WTC11 (cell line): ENCODE results near the gene TNNT1. TPM values are rescaled to one million over a fixed set of nuclear protein-coding genes. Genes with fewer than 3 reads are reported as not detected.
A peak's percentile ranks its signal among the peaks of the same experiment; 100 is the strongest.

Experiments
- ATAC-seq: fragments of 200-7000 bp; cut with Tn5 transposase; 2 replicates; pipeline ENCODE4 v1.10.0; 2021; ENCODE audit warnings: mild to moderate bottlenecking, moderate library complexity
- CTCF ChIA-PET: fragments of 300-600 bp; sonication (Branson Sonifier 250); formaldehyde crosslinking; loops from one replicate; lab custom pipeline; 2021; ENCODE audit warnings: antibody characterized with exemption; lab: Charles Lee
- POLR2A ChIA-PET: fragments of 350-600 bp; sonication (Branson Sonifier 250); formaldehyde crosslinking; loops from one replicate; lab custom pipeline; 2021; ENCODE audit warnings: antibody characterized with exemption; lab: Charles Lee
- DNase-seq: peaks from one replicate; pipeline ENCODE4 v3.0.0; 2021; ENCODE audit warnings: low spot score
- H3K27ac Mint-ChIP-seq: 2 replicates; pipeline ENCODE4 v1.8.0; 2021; ENCODE audit warnings: mixed read lengths
- H3K27me3 Mint-ChIP-seq: 2 replicates; pipeline ENCODE4 v1.8.0; 2021; ENCODE audit warnings: low read depth, mild to moderate bottlenecking, moderate library complexity, mixed read lengths
- H3K36me3 Mint-ChIP-seq: 2 replicates; pipeline ENCODE4 v1.8.0; 2021; ENCODE audit warnings: mixed read lengths
- H3K4me1 Mint-ChIP-seq: 2 replicates; pipeline ENCODE4 v1.8.0; 2022; ENCODE audit warnings: mixed read lengths
- H3K4me3 Mint-ChIP-seq: 2 replicates; pipeline ENCODE4 v1.8.0; 2021; ENCODE audit warnings: mild to moderate bottlenecking, moderate library complexity, mixed read lengths
- H3K9me3 Mint-ChIP-seq: 2 replicates; pipeline ENCODE4 v1.8.0; 2021; ENCODE audit warnings: mixed read lengths
- ARID4B ChIP-seq: sonication (generic); formaldehyde crosslinking; IDR thresholded peaks from 2 replicates; pipeline ENCODE4 v1.8.0; 2023; ENCODE audit warnings: missing genetic modification reagents, mild to moderate bottlenecking, borderline replicate concordance
- CDX4 ChIP-seq: fragments of 250-450 bp; sonication (Bioruptor Pico); IDR thresholded peaks from 2 replicates; pipeline ENCODE4 v1.9.0; 2021; ENCODE audit warnings: moderate library complexity, mild to moderate bottlenecking, inconsistent platforms, borderline replicate concordance
- CREB1 ChIP-seq: sonication (generic); formaldehyde crosslinking; IDR thresholded peaks from 2 replicates; pipeline ENCODE4 v1.8.0; 2023; ENCODE audit warnings: mild to moderate bottlenecking, missing genetic modification reagents
- CREM ChIP-seq: sonication (generic); formaldehyde crosslinking; IDR thresholded peaks from 2 replicates; pipeline ENCODE4 v1.8.1; 2022; ENCODE audit warnings: mild to moderate bottlenecking, missing genetic modification reagents, moderate library complexity
- CTCF ChIP-seq: fragments of 200-600 bp; IDR thresholded peaks from 2 replicates; pipeline ENCODE4 v1.8.0; 2022; ENCODE audit warnings: antibody characterized with exemption
- E2F5 ChIP-seq: sonication (generic); formaldehyde crosslinking; IDR thresholded peaks from 2 replicates; pipeline ENCODE4 v1.8.1; 2022; ENCODE audit warnings: mild to moderate bottlenecking, moderate library complexity, missing genetic modification reagents
- GABPB1 ChIP-seq: sonication (generic); formaldehyde crosslinking; IDR thresholded peaks from 2 replicates; pipeline ENCODE4 v1.8.1; 2023; ENCODE audit warnings: mild to moderate bottlenecking, missing genetic modification reagents
- HMGA2 ChIP-seq: fragments of 250-450 bp; sonication (Bioruptor Pico); IDR thresholded peaks from 2 replicates; pipeline ENCODE4 v1.4.0; 2021; ENCODE audit warnings: mild to moderate bottlenecking, moderate library complexity
- JUN ChIP-seq: sonication (generic); formaldehyde crosslinking; IDR thresholded peaks from 2 replicates; pipeline ENCODE4 v1.8.0; 2023; ENCODE audit warnings: mild to moderate bottlenecking, missing genetic modification reagents
- MLX ChIP-seq: sonication (generic); formaldehyde crosslinking; IDR thresholded peaks from 2 replicates; pipeline ENCODE4 v1.8.1; 2023; ENCODE audit warnings: mild to moderate bottlenecking, missing genetic modification reagents, moderate library complexity
- NFYB ChIP-seq: sonication (generic); formaldehyde crosslinking; conservative IDR thresholded peaks from 2 replicates; pipeline ENCODE4 v1.8.0; 2022; ENCODE audit warnings: low read depth, missing genetic modification reagents
- NR2C2 ChIP-seq: sonication (generic); formaldehyde crosslinking; IDR thresholded peaks from 2 replicates; pipeline ENCODE4 v1.8.0; 2022; ENCODE audit warnings: mild to moderate bottlenecking, missing genetic modification reagents
- SMAD3 ChIP-seq: sonication (generic); formaldehyde crosslinking; IDR thresholded peaks from 2 replicates; pipeline ENCODE4 v1.8.0; 2022; ENCODE audit warnings: missing genetic modification reagents, mild to moderate bottlenecking, borderline replicate concordance
- TEAD4 ChIP-seq: sonication (generic); formaldehyde crosslinking; IDR thresholded peaks from 2 replicates; pipeline ENCODE4 v1.8.0; 2022; ENCODE audit warnings: mild to moderate bottlenecking, missing genetic modification reagents
- TP53 ChIP-seq: sonication (generic); formaldehyde crosslinking; IDR thresholded peaks from 2 replicates; pipeline ENCODE4 v1.8.1; 2023; ENCODE audit warnings: mild to moderate bottlenecking, missing genetic modification reagents
- ZBTB21 ChIP-seq: sonication (generic); formaldehyde crosslinking; IDR thresholded peaks from 2 replicates; pipeline ENCODE4 v1.8.1; 2023; ENCODE audit warnings: mild to moderate bottlenecking, missing genetic modification reagents, borderline replicate concordance
- ZNF138 ChIP-seq: sonication (generic); formaldehyde crosslinking; conservative IDR thresholded peaks from 2 replicates; pipeline ENCODE4 v1.8.1; 2022; ENCODE audit warnings: mild to moderate bottlenecking, moderate library complexity, missing genetic modification reagents
- ZNF396 ChIP-seq: fragments of 250-450 bp; sonication (Bioruptor Pico); IDR thresholded peaks from 2 replicates; pipeline ENCODE4 v1.8.0; 2021; ENCODE audit warnings: mild to moderate bottlenecking, moderate library complexity, borderline replicate concordance
- total RNA-seq: library from RNA; stranded (reverse); gene quantifications from 3 replicates; pipeline ENCODE4 v1.2.3, GENCODE V29; 2021
- TF ChIP-seq, protein P1 (sequence below): sonication (generic); formaldehyde crosslinking; IDR thresholded peaks from 2 replicates; pipeline ENCODE4 v1.8.1; 2022; ENCODE audit warnings: missing genetic modification reagents, borderline replicate concordance

The TNNT1 gene
- total RNA-seq, 1 experiment from 2014 or later: 50.6 TPM

DNA sequence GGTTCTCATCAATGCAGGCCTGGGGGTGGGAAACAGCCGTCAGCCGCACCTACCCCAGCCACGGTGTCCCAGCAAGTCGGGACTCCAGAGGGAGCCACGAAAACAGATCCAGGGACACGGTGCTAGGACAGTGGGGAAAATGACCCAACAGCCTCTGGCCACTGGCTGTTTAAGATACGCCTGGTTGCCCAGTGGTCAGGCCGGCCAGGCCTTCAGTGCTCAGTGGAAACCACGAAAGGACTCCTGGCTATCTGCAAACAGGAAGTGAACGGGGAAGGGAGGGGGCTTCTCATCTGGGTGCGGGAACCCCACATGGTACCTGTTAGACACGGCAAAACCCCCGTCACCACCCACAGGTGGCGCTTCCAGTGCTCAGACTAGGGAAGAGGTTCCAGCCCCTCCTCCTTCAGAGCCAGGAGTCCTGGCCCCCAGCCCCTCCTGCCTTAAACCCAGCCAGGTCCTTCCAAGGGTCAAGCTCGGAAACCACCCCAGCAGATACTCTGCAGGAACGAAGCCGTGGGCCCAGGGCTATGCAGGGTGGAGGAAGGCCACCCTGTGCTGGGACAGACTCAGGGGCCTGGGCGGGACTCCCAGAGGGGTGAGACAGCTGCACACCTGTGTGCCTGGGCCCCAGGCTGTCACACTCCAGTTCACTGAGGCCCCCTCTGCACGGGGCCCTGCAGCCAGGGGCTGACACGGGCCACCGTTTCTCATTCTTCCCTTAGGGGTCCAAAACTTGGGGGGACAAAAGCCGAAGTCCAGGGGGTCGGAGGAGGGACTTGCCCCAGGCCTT, 36.0 kb downstream of the TNNT1 start:
- no peak overlapping the region for H3K4me3 Mint-ChIP-seq
- H3K27ac Mint-ChIP-seq: peak overlapping the region; percentile 53; the same call in 1 of the 2 replicates
- POLR2A ChIA-PET: no interaction called here
- H3K9me3 Mint-ChIP-seq: no peaks in the 10 kb centered on the region
- ATAC-seq: peak; percentile 5; the same call in 1 of the 2 replicates
- H3K4me1 Mint-ChIP-seq: peaks cover 26% of the 10 kb centered on the region
- H3K27me3 Mint-ChIP-seq: no peaks in the 10 kb centered on the region
- TF ChIP-seq CREM (CRISPR knock-in tag) (no peak), JUN (CRISPR knock-in tag) (no peak), ZNF396 (CRISPR knock-in tag) (no peak), TEAD4 (CRISPR knock-in tag) (no peak), SMAD3 (CRISPR knock-in tag) (no peak), NR2C2 (CRISPR knock-in tag) (no peak)
- TF ChIP-seq, protein P1, sequence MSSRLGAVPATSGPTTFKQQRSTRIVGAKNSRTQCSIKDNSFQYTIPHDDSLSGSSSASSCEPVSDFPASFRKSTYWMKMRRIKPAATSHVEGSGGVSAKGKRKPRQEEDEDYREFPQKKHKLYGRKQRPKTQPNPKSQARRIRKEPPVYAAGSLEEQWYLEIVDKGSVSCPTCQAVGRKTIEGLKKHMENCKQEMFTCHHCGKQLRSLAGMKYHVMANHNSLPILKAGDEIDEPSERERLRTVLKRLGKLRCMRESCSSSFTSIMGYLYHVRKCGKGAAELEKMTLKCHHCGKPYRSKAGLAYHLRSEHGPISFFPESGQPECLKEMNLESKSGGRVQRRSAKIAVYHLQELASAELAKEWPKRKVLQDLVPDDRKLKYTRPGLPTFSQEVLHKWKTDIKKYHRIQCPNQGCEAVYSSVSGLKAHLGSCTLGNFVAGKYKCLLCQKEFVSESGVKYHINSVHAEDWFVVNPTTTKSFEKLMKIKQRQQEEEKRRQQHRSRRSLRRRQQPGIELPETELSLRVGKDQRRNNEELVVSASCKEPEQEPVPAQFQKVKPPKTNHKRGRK (CRISPR knock-in tag): no peak
- peaks cover 9% of the 10 kb centered on the region for H3K36me3 Mint-ChIP-seq
- CTCF ChIA-PET: interaction anchor here (0.7 to 1.2 kb wide), 5 partner anchors 12 to 34 kb away, joined by 3 to 7 read pairs (median 4); no protein-coding TSS in a partner anchor
- peak; percentile 52 for DNase-seq

GRCh38 chr19:55112246-55112776, 36.7 kb downstream of the TNNT1 start:
- ATAC-seq (no peak), DNase-seq (no peak)
- peaks cover 26% of the 10 kb centered on the region for H3K4me1 Mint-ChIP-seq
- H3K9me3 Mint-ChIP-seq: no peaks in the 10 kb centered on the region
- H3K27me3 Mint-ChIP-seq: no peaks in the 10 kb centered on the region
- POLR2A ChIA-PET: no interaction called here
- TF ChIP-seq TP53 (CRISPR knock-in tag) (no peak), E2F5 (CRISPR knock-in tag) (no peak), JUN (CRISPR knock-in tag) (no peak), CTCF (no peak), ARID4B (CRISPR knock-in tag) (no peak), NFYB (CRISPR knock-in tag) (no peak), CREB1 (CRISPR knock-in tag) (no peak), TEAD4 (CRISPR knock-in tag) (no peak), ZNF138 (CRISPR knock-in tag) (no peak), CDX4 (CRISPR knock-in tag) (no peak), ZBTB21 (CRISPR knock-in tag) (no peak), GABPB1 (CRISPR knock-in tag) (no peak), HMGA2 (CRISPR knock-in tag) (no peak), MLX (CRISPR knock-in tag) (no peak)
- CTCF ChIA-PET: interaction anchor here (1.1 to 1.2 kb wide), 2 partner anchors 9 to 18 kb away, joined by 3 to 5 read pairs; no protein-coding TSS in a partner anchor
- H3K27ac Mint-ChIP-seq: no peak overlapping the region
- H3K36me3 Mint-ChIP-seq: peaks cover 9% of the 10 kb centered on the region
- H3K4me3 Mint-ChIP-seq: no peak overlapping the region
